ENCODE results near the gene SERPINH1.

The SERPINH1 gene

GRCh38 chr11:75593286-75593915, 31.3 kb downstream of the SERPINH1 start:
- in situ Hi-C loops (cut with HindIII; ENCODE audit: low sequenced_read_pairs), result no loop called here

GRCh38 chr11:75594211-75594610, 32.2 kb downstream of the SERPINH1 start:
- in situ Hi-C loops (cut with HindIII; ENCODE audit: low sequenced_read_pairs), result no loop called here

GRCh38 chr11:75595429-75595828, 33.4 kb downstream of the SERPINH1 start:
- in situ Hi-C loops (cut with HindIII; ENCODE audit: low sequenced_read_pairs), result no loop called here

- in situ Hi-C loops (cut with HindIII; ENCODE audit: low sequenced_read_pairs), result no loop called here
These were observed 34.9 kb downstream of the SERPINH1 start for GRCh38 chr11:75596914-75597313.

GRCh38 chr11:75597636-75598035, 35.6 kb downstream of the SERPINH1 start:
- in situ Hi-C loops (cut with HindIII; ENCODE audit: low sequenced_read_pairs), result no loop called here

GRCh38 chr11:75598264-75598663, 36.2 kb downstream of the SERPINH1 start:
- in situ Hi-C loops (cut with HindIII; ENCODE audit: low sequenced_read_pairs), result no loop called here

- in situ Hi-C loops (cut with HindIII; ENCODE audit: low sequenced_read_pairs), result no loop called here
These were observed 36.8 kb downstream of the SERPINH1 start for GRCh38 chr11:75598900-75599299.

GRCh38 chr11:75600356-75600755, 38.3 kb downstream of the SERPINH1 start:
- in situ Hi-C loops (cut with HindIII; ENCODE audit: low sequenced_read_pairs), result no loop called here

GRCh38 chr11:75601494-75601893, 39.4 kb downstream of the SERPINH1 start:
- in situ Hi-C loops (cut with HindIII; ENCODE audit: low sequenced_read_pairs), result no loop called here

GRCh38 chr11:75602951-75603350, 40.9 kb downstream of the SERPINH1 start:
- in situ Hi-C loops (cut with HindIII; ENCODE audit: low sequenced_read_pairs), result no loop called here

GRCh38 chr11:75603791-75604736, 42.0 kb downstream of the SERPINH1 start:
- in situ Hi-C loops (cut with HindIII; ENCODE audit: low sequenced_read_pairs), result no loop called here

- in situ Hi-C loops (cut with HindIII; ENCODE audit: low sequenced_read_pairs), result no loop called here
These were observed 44.0 kb downstream of the SERPINH1 start for GRCh38 chr11:75606099-75606498.

GRCh38 chr11:75611823-75612222, 49.8 kb downstream of the SERPINH1 start:
- in situ Hi-C loops (cut with HindIII; ENCODE audit: low sequenced_read_pairs), result no loop called here

- in situ Hi-C loops (cut with HindIII; ENCODE audit: low sequenced_read_pairs), result no loop called here
These were observed 53.7 kb downstream of the SERPINH1 start for GRCh38 chr11:75615751-75616150.

- in situ Hi-C loops (cut with HindIII; ENCODE audit: low sequenced_read_pairs), result no loop called here
These were observed 54.2 kb downstream of the SERPINH1 start for GRCh38 chr11:75616281-75616680.
